ENCODE measurements around the gene TTF2. TPM values are rescaled to one million over a fixed set of nuclear protein-coding genes. Genes with fewer than 3 reads are reported as not detected.

Gene TTF2
- total RNA-seq (2014; rRNA removed; shearing (Covaris generic)): 23.2 and 32.2 TPM in 2 replicates

DNA sequence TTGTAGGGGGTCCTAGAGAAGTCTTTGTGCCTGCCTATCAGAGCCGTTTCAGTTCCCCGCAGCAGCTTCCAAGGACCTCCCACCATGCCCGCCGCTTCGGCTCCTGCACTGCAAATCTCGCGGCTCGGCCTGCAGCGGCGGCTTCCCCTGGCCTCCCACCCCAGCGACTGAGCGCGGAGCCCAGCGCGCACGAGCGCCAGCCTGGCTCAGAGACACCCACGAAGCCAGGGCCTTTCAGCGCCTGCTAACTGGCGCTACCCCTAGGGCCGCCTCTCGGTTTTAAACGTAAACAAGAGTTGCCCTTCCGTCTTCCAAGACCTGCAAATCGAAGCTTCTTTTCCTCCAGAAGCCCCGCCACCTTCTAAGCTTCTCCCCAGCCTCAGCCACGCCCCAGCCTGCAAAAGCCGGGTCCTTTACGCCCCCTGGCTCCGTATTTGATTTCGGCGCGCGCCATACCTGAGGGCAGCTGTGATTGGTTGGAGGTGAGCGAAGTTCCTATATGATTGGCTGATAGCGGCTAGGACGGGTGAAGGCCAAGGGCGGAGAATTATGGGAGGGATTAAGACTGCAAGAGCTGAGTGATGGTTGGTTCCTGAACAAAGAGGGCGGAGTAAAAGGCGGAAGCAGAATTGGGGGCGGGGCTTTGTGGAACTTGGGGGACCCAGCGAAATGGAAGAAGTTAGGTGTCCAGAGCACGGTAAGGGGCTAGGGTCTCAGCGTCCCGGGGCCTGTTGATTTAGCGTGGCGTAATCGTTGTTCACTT lies at the start of gene TTF2:
Gene TTF2, plus strand, starts transcription at position 649 of the 763 bp plus-strand sequence. Its CDS starts 21 bp downstream, at position 670.
- DNase-seq (ENCODE audit: low spot score): peak; percentile 98

DNA sequence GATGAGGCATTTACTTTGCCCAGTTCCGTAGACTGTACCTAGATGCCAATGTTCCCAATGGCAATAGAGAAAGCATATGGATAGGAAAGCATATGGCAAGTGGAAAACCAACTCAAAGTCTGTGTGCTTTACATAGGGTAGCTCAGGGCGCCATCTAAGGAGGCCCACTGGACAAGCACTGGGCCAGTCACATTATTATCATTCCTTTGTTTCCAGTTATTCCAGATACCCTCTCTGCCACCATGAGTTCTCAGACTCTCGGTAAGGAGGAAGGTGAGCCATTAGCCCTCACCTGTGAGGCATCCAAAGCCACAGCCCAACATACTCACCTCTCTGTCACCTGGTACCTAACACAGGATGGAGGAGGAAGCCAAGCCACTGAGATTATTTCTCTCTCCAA lies 48.8 kb upstream of the TTF2 start:
- DNase-seq (ENCODE audit: low spot score): no peak

DNA sequence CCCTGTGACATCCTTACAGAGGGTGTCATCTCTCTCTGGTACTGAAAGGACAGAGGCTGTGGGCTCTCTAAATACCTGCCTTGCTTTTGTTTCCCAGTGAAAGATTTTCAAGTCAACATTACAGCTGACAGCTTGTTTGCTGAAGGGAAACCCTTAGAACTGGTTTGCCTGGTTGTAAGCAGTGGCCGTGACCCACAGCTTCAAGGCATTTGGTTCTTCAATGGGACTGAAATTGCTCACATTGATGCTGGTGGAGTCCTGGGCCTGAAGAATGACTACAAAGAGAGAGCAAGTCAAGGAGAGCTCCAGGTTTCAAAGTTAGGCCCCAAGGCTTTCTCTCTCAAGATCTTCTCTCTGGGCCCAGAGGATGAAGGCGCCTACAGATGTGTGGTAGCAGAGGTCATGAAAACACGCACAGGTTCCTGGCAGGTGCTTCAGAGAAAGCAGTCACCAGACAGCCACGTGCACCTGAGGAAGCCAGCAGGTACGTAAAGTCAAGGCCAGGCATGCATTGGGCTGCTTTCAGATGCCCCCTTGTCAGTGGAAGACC lies 46.7 kb upstream of the TTF2 start:
- DNase-seq (ENCODE audit: low spot score): no peak

DNA sequence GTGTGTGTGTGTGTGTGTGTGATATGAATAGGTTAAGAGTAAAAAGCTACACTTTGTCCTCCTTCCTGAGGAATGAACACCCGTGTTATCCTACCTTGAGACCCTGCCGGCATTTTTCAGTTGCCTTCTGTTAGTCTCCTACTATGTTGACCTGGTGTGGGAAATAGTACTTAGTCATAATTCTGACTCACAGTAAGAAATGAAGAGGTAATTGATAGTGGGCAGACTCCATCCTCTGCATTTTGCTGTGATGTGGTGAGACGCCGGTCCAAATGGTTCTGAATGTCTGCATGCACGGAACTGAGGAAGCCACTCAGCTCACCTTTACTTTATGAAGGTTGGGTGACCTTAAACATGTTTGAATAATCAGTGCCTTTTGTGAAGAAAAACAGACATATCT lies 45.9 kb upstream of the TTF2 start:
- DNase-seq (ENCODE audit: low spot score): no peak

DNA sequence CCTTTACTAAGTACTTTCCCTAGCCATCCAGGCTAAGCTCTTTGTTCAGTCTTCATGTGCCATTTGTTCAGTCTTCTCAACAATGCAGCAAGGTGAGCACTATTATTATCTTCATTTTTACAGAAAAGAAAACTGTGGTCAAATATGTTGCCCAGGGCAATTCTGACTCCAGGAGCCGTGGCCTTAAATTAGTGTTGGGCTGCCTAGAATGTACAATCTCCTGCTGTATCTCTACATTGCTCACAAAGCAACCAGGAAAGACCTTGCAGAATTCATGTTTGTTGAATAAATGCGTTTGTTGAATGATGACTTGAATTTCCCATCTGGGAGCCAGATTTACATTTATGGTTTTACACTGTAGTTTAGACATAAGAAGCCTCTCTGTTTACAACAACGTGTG lies 44.4 kb upstream of the TTF2 start:
- no peak for DNase-seq (ENCODE audit: low spot score)

DNA sequence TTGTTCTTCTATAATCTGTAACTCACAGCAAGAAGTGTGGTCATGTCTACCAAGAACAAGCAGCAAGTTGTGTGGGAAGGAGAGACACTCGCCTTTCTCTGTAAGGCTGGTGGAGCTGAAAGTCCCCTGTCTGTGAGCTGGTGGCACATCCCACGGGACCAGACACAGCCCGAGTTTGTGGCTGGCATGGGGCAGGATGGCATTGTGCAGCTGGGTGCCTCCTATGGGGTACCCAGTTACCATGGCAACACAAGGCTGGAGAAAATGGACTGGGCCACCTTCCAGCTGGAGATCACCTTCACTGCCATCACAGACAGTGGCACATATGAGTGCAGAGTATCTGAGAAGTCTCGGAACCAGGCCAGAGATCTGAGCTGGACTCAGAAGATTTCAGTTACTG lies 43.1 kb upstream of the TTF2 start:
- DNase-seq (ENCODE audit: low spot score): no peak

DNA sequence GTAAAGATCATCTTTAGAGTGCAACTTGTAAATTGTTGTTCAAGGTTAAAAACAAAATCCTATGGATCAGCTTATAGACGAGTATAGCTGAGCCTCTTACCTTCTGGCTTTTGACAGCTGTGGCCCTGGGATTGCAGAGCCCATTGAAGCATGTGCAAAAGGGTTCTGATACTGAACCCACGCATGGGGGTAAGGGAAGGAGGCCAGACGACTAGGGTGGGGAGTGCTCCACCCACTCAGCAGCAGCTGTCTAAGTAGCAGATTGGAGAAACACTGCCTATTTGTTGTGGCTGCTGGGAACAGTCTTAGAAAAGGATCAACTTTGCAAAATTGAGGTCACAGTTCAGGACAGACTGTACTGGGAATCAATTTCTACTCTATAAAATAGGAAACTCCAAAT lies 42.5 kb upstream of the TTF2 start:
- DNase-seq (ENCODE audit: low spot score): no peak

DNA sequence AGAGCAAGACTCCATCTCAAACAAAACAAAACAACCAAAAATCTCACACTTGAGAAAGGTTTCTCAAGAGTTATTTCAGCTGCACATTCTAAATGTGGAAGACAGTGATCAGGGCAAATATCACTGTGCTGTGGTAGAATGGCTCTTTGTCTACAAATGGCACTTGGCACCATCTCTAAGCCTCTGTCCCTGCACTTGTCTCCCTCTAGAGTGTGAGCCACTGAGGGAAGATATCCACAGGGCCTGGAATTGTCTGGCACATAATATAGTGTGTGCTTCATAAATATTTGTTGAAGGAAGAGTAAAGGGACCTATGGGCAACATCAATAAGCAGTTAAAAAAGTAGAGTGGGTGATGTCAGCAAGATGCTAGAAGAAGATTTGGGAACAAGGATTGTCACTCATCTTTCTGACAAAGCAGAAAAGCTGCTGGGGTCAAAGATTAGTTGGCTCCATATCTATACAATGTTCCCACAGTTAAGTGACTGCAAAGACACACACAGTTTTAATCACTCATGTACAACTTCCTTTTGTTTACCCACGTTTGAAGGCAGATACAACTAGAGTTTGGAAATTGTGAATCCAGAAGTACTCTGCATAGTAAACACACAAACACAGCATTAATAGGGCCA lies 39.5 kb upstream of the TTF2 start:
- no peak for DNase-seq (ENCODE audit: low spot score)

DNA sequence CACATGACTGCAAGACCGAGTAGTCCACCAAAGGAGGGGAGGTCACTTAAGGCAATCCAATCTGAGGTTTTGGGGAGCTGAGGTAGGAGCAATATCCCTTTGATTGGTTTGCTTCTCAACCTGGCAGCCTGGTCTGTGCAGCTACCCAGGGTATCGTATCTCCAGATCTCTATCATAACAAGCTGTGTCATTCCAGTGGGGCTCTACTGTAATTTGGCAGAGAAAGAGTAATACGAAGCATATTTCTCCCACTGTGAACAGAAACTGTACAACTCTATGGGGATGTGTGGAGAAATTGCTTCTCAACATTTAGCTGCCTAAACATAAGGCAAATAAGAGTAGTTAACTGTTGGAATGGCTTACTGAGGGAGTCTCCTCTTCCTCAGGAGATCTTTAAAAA lies 38.0 kb upstream of the TTF2 start:
- DNase-seq (ENCODE audit: low spot score): no peak

DNA sequence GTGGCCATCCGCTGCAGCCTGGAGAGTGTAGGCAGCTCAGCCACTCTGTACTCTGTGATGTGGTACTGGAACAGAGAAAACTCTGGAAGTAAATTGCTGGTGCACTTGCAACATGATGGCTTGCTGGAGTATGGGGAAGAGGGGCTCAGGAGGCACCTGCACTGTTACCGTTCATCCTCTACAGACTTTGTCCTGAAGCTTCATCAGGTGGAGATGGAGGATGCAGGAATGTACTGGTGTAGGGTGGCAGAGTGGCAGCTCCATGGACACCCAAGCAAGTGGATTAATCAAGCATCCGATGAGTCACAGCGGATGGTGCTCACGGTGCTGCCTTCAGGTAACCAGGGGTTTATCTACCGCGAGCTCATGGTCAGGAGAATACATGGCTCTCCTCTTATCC lies 34.6 kb upstream of the TTF2 start:
- no peak for DNase-seq (ENCODE audit: low spot score)

DNA sequence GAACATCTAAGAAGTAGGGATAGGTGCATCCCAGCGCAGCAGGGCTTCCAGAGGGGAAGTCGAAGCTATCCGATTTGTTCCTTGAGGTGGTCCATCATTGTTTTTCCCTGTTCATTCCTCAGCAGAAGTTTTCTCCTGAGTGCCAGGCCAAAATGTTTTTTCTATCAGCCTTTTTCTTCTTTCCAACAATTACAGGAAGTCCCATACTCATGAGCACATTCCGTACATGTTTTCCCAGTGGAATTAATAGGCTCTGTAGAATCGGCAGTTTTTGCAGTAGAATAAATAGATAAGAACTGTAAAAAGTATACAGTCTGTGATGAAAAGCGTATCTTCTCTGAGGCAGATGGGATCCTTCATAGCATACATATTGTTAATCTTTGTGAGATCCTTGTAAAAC lies 33.8 kb upstream of the TTF2 start:
- DNase-seq (ENCODE audit: low spot score): no peak

DNA sequence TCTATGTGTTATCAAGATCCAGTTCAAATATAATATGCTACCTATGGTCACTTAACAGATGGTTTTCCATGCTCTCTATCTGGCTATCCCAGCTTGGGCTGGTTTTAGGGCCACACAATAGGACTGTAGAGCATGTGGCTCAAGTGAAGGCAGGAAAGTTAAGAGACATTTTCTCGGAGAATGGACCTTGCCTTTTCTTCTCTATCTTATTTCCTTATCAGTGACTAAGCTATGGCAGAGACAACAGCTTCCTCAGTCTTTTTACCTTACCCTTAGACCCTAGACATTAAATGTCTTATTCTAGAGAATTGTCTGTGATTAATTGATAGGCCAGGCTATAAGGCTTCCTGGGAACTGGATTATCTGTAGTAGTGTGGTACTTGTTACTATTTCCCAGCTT lies 30.4 kb upstream of the TTF2 start:
- no peak for DNase-seq (ENCODE audit: low spot score)

DNA sequence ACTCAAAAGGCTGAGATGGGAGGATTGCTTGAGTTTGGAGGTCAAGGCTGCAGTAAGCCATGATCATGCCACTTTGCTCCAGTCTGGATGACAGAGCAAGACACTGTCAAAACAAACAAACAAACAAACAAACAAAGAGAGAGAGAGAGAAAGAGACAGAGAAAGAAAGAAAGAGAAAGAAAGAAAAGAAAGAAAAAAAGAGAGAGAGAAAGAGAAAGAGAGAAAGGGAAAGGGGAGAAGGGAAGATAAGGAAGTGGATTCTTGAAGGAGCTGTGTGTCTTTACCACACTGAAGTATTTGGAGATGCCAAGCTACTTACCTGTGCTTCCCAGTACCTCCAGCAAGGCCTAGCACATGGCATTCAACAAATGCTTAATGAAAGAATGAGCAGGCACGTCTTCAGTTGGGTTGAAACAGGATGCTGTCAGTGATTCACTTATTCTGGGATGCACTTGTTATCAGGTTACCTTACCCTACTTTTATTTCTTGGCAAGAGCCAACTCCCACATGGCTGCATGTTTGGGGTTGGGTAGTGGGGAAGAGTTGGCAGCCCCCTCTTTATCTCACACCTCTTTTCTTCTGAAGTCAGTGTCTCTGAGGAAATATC lies 29.8 kb upstream of the TTF2 start:
- no peak for DNase-seq (ENCODE audit: low spot score)

DNA sequence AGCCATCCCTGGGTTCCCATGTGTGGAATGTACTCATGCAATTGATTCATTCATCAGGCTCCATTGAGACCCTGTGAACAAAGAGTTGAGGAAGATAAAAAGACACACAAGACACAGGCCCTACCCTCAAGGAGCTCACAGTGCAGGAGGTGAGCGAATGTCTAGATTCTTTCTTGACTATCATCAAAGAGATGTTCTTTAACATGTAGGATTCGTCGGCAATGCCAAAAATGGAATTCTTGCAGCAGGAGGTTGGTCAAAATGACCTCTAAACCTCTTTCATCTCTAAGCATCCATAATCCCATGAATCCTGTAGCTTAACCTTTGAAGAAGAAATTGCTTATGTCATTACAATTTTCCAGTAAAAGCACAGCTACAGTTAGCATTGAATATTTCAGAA lies 27.9 kb upstream of the TTF2 start:
- DNase-seq (ENCODE audit: low spot score): no peak

DNA sequence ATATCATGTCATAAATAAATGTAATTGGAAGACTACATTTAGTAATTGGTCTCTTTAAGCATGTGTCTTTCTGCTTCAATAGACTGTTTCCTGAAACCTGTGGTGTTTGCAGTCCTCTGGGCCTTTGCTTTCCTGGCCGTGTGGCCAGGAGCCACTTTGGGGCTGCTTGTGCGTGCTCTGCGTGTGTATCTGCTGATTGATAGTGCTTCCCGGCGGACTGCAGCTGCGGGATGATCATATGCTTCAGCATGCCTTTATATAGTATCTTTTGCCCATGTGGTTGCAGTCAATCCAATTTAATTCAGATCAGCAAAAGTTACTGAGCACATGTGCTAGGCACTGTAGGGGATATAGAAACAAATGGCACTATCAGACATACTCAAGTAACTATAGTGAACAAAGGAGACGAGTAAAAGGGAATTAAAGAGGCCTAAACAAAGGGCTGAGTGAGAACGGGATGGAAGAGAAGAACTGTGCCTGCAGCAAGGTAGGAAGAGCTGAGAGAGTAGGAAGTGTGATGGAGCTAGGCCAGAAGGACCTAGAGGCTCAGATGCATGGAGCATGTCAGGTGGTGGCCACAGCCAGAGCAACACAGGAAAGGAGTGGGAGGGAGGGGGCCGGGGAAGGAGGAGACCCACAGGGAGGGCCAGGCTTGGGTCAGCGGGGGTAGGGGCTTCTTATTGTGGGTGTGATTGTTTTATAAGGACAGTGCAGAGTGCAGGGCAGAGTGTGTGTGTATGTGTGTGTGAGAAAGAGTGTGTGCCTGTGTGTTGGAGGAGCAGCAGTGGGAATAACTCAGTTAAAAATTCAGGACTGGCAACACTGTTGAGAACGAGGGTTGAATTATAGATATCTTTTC lies 27.2 kb upstream of the TTF2 start:
- DNase-seq (ENCODE audit: low spot score): no peak

DNA sequence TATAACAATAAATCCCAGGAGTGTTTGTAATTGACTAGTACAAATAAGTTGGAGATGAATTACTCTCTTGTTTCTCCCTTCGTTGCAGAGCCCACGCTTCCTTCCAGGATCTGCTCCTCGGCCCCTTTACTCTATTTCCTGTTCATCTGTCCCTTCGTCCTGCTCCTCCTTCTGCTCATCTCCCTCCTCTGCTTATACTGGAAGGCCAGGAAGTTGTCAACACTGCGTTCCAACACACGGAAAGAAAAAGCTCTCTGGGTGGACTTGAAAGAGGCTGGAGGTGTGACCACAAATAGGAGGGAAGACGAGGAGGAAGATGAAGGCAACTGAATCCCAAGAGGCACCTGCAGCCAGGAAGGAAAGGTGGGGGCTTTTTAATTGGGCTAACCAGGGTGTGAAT lies 26.4 kb upstream of the TTF2 start:
- no peak for DNase-seq (ENCODE audit: low spot score)

DNA sequence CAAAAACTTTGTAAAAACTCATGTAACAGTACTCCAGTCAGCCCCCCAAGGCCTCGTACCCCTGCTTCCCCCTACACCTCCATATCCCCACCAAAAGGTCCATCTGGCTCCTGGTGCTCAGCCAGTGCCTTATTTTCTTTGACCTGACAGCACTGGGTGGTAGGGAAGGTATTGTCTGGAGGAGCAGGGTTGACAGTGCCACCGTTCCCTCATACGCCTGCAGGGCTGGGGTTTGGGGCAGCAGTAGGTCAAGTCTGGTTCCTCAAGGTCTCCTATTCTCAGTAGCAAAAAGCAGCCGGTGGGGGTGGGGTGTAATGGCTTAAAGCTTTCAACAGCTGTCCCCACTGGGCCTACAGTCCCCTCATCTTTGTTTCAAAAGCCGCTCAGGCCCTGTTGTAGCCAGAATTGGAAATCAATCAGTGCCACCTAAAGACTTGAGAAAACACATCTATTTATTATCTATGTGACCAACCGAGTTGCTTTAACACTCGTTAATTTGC lies 25.3 kb upstream of the TTF2 start:
- no peak for DNase-seq (ENCODE audit: low spot score)

DNA sequence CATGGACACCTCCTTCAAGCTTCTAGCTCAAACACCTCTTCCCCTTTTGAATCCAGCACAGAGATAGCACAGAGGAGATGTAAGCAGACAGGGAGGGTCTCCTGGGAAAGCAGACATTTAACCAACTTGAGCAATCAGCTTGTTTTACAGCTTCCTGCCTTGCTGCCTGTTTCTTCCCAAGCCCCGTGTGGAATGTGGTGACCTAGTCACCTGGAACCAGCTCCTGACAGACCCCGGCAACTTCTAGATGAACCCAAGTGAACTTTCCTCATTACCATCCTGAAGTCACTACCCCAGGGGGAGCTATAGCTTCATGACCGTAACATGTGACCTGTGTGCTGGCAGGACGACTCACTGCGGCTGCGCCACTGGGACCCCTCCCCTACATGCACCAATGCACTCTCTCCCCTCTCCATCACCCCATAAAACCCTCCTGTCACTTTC lies 24.1 kb upstream of the TTF2 start:
- DNase-seq (ENCODE audit: low spot score): no peak

DNA sequence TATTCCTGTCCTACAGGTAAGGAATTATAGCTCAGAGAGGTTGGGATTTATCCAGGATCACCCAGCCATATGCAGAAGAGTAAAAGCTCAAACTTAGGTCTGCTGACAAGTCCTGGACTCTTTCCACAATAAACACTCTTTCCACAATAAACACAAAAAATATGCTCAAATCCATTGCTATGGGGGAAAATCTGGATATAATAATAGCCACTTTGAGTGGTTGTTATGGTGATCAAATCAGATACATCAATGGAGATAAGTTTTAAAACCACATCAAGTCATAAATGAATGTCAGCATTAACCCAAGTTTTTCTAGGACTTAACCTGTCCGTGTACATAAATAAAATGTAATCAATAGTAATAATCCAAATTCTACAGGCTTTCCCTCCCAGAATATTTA lies 22.3 kb upstream of the TTF2 start:
- DNase-seq (ENCODE audit: low spot score): no peak

DNA sequence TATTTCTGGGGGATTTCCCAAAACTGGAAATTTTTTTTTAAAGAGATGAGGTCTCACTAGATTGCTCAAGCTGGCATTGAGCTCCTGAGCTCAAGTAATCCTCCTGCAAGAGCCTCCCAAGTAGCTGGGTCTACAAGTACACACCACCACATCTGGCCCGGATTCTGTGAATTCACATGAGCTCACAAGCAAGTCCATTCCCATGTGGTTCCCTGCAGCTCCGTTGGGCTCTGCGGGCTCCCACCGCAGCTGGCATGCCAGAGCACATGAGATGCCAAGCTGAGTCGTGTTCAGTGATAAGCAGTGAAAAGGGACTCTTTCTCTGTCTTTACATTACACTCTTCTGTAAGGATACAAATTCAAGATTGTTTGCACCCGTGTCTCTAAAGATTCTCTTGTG lies 21.9 kb upstream of the TTF2 start:
- no peak for DNase-seq (ENCODE audit: low spot score)

DNA sequence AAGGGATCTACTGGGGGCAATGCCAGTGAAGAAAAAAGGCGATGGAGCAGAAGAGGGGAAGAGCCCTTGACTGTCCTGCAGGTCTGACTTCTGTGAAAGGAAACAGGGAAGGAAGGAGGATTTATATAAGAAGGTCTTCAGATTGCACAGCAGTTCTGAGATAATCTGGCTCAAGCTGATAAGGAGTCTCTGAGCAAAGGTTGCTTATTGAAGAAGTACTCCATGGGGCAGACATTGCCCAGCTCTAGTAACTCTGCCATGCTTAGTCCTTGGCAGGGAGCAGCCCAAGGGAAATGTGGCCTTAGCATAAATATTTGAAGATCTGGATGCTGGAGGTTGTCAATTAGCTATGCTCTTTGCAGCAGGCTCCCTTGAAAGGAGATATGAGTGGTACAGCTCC lies 15.9 kb upstream of the TTF2 start:
- no peak for DNase-seq (ENCODE audit: low spot score)

DNA sequence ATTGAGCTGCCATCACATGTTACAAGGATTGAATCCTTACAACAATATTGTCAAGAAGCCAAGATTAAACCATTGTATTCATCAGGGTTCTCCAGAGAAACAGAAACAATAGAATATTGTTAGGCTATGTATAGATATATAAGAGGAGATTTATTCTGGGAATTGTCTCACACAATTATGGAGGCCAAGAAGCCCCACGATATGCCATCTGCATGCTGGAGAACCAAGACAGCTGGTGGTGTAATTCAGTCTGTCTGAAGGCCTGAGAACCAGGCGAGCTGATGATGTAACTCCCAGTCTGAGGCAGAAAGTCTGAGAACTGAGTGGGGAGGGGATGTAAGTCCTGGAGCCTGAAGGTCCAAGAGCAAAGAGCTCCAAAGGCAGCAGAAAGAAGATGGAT lies 14.5 kb upstream of the TTF2 start:
- DNase-seq (ENCODE audit: low spot score): no peak

All from A172 (cell line).